IMR-90 (cell line): ENCODE results near the gene USP40.

Source experiments
- CEBPB ChIP-seq: IDR thresholded peaks from 2 replicates; pipeline ENCODE4 v1.6.1; 2012; ENCODE audit warnings: low read depth, low read length, improper control_type of control experiment
- CHD1 ChIP-seq: IDR thresholded peaks from 2 replicates; pipeline ENCODE4 v1.6.1; 2012; ENCODE audit warnings: low read depth, low read length, improper control_type of control experiment
- CTCF ChIP-seq: conservative IDR thresholded peaks from 2 replicates; pipeline ENCODE4 v1.5.1; 2012; ENCODE audit warnings: mild to moderate bottlenecking, low read depth, low read length, improper control_type of control experiment
- ELK1 ChIP-seq: fragments of 150-350 bp; IDR thresholded peaks from 2 replicates; pipeline ENCODE4 v1.6.1; 2016; ENCODE audit warnings: low read depth, mild to moderate bottlenecking, low read length, moderate library complexity, borderline replicate concordance
- MAZ ChIP-seq: IDR thresholded peaks from 2 replicates; pipeline ENCODE4 v1.6.1; 2012; ENCODE audit warnings: low read depth, mild to moderate bottlenecking, low read length, improper control_type of control experiment, moderate library complexity, borderline replicate concordance
- POLR2A ChIP-seq: IDR thresholded peaks from 2 replicates; pipeline ENCODE4 v1.6.1; 2012; ENCODE audit warnings: mild to moderate bottlenecking, low read depth, low read length
- RAD21 ChIP-seq: IDR thresholded peaks from 2 replicates; pipeline ENCODE4 v1.6.1; 2012; ENCODE audit warnings: low read length, improper control_type of control experiment
- SMC3 ChIP-seq: fragments of 150-350 bp; IDR thresholded peaks from 2 replicates; pipeline ENCODE4 v1.6.1; 2016; ENCODE audit warnings: low read depth, mild to moderate bottlenecking, antibody characterized with exemption, low read length, moderate library complexity

GRCh38 chr2:233598952-233599351, 32.4 kb upstream of the USP40 start:
- no peak for TF ChIP-seq CTCF
- TF ChIP-seq MAZ, result no peak
- TF ChIP-seq CEBPB, result no peak
- TF ChIP-seq RAD21, result no peak
- TF ChIP-seq POLR2A, result no peak
- TF ChIP-seq CHD1, result no peak
- no peak for TF ChIP-seq SMC3
- no peak for TF ChIP-seq ELK1
